NCI-H2107 (cell line): ENCODE results near the gene RCC2.
A peak's percentile ranks its signal among the peaks of the same experiment; 100 is the strongest.
"Not testable (repeated sequence)": the region's sequence is repeated elsewhere in the genome, so short reads cannot be mapped to it uniquely, and the experiment has no call there.

Experiments used
- DNase-seq: peaks from one replicate; lab custom pipeline; 2025; lab: John Stamatoyannopoulos, UW

Gene RCC2

DNA sequence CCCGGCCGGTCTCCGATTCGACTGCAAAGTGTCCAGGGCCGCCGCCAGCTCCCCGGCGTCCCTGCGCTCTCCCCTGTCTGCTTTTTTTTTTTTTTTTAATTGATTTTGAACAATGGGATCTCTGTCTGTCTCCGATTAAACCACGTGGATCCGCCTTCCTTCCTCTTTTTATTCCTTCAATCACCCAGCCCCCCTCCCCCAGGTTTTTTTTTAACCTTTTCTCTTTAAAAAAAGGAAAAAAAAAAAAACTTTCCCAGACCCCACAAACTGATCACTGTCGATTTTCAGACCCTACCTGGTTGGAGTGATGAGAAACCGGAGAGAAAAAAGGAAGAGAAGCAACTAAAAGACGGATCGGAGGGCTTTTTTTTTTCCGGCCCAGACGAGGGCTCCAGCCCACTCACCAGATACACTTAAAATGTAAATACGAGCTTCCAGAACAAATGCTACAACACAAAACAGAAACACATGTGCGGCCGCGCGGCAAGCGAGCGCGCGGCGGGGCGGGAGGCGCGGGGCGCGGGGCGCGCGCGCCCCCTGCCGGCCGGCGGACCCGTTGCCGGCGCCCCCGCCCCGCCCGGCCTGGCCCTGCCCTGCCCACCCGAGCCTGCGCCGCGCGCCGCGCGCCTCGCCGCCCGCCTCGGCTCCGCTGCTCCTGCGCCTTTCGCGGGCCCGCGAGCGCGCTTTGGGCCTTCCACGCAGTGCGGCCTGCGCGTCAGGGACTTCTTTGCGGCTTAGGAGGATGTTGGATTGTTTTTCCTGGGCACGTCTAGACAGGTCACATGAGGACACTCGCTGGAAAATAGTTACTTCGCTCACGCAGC lies at the start of gene RCC2:
RCC2 (minus strand) TSS at position 428 of the 824 bp plus-strand sequence. CDS start 1,163 bp downstream, outside the sequence.
- DNase-seq = peak; percentile 48

DNA sequence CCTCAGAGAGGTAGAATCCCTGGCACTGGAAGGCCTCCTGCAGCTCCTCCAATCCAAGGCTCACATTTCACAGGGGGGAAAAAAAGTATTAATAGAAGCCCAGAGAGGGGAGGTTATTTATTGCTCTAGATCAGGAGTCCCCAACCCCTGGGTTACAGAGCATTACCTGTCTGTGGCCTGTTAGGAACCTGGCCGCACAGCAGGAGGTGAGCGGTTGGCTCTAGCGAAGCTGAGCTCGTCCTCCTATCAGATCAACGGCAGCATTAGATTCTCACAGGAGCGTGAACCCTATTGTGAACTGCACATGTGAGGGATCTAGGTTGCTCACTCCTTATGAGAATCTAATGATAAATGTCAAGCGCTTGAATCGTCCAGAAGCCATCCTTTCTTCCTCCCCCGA lies 46.8 kb upstream of the RCC2 start:
- no peak for DNase-seq

DNA sequence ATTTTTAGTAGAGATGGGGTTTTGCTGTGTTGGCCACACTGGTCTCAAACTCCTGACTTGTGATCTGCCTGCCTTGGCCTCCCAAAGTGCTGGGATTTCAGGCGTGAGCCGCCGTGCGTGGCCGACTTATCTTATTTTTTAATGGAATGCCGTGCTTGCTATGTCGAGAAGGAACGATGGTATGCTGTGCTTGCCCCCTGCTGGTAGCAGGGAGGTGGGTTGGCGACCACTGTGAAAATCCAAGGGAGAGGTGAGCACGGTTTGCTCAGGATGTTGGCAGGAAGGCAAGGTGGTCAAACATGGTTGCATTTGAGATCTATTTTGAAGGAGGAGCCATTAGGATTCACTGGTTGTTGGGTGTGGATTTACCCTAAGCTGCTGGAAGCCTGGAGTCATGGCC lies 45.8 kb upstream of the RCC2 start:
- no peak for DNase-seq

DNA sequence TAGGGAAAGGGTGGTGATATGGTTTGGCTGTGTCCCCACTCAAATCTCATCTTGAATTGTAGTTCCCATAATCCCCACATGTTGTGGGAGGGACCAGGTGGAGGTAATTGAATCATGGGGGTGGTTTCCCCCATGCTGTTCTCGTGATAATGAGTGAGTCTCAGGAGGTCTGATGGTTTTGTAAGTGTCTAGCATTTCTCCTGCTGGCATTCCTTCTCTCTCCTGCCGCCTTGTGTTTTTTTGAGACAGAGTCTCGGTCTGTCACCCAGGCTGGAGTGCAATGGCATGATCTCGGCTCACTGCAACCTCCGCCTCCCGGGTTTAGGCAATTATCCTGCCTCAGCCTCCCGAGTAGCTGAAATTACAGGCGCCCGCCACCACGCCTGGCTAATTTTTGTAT lies 42.5 kb upstream of the RCC2 start:
- DNase-seq = not testable (repeated sequence)

DNA sequence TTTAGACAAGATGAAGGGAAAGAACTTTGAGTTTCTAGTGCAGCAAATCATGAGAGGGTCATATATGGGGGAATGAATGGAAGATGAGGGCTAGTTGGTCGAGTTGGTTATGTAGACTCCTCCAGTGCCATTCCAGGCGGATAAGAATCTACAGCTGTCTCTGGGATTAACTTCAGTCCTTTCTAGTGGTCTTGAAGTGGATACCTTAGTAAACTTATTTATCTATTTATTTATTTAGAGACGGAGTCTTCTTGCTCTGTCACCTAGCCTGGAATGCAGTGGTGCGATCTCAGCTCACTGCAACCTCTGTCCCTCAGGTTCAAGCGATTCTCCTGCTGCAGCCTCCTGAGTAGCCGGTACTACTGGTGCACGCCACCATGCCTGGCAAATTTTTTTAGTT lies 41.4 kb upstream of the RCC2 start:
- DNase-seq = no peak

DNA sequence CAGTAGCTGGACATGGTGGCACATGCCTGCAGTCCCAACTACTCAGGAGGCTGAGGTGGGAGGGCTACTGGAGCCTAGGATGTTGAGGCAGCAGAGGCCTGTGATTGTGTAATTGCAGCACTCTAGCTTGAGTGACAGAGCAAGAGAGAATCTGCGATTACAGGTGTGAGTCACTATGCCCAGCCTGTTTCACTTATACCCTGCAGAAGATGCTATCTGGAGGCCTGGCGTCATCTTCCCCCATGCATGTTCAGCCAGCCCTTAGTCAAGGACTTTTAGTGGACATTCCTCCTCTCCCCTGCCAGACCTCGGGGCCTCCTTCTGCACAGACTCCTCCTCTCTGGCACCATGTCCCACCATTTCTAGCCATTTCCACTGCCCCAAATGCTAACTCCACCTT lies 36.3 kb upstream of the RCC2 start:
- no peak for DNase-seq

DNA sequence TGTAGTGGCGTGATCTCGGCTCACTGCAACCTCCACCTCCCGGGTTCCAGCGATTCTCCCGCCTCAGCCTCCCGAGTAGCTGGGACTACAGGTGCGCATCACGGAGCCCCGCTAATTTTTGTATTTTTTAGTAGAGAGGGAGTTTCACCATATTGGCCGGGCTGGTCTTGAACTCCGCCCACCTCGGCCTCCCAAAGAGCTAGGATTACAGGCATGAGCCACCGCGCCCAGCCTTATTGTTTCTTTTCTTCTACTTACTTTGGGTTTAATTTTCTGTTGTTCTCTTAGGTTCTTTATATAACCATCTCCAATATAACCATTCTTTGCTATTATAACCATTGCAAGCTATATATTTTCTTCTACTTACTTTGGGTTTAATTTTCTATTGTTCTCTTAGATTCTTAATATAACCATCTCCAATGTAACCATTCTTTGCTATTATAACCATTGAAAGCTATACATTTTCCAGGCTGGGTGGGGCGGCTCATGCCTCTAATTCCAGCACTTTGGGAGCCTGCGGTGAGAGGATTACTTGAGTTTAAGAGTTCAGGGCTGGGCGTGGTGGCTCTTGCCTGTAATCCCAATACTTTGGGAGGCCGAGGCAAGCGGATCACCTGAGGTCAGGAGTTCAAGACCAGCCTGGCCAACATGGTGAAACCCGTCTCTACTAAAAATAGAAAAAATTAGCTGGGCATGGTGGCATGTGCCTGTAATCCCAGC lies 35.5 kb upstream of the RCC2 start:
- not testable (repeated sequence) for DNase-seq

DNA sequence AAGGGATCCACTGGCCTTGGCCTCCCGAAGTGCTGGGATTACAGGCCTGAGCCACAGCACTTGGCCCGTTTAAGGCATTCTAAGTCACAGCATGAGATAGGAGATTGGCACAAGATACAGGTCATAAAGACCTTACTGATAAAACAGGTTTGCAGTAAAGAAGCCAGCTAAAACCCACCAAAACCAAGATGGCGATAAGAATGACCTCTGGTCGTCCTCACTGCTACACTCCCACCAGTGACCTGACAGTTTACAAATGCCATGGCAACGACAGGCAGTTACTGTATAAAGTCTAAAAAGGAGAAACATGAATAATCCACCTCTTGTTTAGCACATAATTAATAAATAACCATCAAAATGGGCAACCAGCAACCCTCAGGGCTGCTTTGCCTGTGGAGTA lies 33.3 kb upstream of the RCC2 start:
- no peak for DNase-seq

DNA sequence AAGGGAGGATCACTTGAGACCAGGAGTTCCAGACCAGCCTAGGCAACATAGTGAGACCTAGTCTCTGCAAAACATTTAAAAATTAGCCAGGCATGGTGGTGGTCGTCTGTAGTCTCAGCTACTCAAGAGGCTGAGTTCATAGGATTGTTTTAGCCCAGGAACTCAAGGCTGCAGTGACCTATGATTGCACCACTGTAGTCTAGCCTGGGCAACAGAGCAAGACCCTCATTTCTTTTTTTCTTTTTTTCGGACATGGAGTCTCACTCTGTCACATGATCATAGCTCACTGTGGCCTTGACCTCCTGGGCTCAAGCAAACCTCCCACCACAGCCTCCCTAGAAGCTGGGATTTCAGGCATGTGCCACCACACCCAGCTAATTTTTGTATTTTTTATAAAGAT lies 31.9 kb upstream of the RCC2 start:
- DNase-seq = no peak

DNA sequence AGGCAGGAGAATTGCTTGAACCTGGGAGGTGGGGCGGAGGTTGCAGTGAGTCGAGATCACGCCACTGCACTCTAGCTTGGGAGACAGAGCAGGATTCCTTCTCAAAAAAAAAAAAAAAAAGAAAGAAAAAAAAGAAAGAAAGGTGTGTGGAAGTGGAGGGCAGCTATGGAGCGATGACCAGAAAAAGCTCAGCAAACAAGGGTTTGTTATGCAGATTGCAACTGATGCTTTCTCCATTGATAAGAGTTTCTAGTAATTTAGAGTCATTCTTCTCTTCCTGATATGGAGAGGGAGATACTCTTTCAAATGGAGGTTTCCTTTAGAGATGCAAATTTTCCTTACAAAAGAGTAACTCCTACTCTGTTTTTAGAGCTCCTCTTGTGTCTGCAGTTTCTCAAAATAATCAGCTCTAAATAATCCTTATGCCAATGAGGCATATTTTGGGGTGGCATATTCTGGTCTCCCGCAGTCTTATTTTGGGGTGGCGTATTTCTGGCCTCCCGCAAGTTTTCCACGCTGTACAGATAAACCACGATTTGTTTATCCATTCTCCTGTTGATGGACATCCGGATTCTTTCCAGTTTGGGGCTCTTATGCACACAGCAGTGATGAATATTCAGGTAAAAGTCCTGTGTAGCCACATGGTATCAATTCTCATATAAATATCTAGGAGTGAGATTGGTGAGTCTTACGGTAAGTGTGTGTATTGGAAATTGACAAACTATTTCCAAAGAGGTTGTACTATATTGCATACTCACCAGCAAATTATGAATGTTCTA lies 30.7 kb upstream of the RCC2 start:
- DNase-seq = no peak

DNA sequence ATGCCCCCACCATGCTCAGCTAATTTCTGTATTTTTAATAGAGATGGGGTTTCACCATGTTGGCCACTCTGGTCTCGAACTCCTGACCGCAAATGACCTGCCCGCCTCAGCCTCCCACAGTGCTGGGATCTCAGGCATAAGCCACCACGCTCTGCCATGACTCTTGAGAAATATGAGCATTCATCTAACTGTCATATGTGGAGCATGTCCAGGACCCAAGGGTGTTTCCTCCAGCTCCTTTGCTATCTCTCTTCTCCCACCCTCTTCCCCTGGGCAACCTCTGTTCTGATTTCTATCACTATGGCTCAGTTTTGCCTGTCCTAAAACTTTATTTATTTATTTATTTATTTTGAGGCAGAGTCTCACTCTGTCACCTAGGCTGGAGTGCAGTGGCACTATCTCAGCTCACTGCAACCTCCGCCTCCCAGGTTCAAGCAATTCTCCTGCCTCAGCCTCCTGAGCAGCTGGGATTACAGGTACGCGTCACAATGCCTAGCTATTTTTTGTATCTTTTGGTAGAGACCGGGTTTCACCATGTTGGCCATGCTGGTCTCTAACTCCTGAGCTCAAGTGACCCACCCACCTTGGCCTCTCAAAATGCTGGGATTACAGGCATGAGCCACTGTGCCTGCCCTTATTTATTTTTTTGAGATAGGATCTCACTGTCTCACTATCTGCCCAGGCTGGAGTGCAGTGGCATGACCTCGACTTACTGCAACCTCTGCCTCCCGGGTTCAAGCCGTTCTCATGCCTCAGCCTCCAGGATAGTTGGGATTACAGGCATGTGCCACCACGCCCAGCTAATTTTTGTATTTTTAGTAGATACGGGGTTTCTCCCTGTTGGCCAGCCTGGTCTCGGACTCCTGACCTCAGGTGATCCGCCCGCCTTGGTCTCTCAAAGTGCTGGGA lies 29.1 kb upstream of the RCC2 start:
- DNase-seq = not testable (repeated sequence)

DNA sequence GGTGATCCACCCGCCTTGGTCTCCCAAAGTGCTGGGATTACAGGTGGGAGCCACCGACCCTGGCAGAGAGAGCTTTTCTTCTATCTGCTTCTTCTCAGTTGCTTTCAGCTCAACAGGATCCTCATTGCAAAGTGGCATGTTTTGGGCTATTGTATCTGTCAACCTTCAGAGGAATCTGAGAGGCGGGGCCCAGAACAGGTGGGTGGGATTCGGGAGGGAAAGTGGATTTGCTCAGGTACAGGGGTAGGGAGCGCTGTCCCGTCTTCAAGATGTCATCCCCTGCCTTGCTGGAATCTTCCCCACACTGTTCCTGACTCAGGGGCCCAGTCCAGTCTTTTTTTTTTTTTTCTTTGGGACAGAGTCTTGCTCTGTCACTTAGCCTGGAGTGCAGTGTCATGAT lies 26.9 kb upstream of the RCC2 start:
- no peak for DNase-seq

DNA sequence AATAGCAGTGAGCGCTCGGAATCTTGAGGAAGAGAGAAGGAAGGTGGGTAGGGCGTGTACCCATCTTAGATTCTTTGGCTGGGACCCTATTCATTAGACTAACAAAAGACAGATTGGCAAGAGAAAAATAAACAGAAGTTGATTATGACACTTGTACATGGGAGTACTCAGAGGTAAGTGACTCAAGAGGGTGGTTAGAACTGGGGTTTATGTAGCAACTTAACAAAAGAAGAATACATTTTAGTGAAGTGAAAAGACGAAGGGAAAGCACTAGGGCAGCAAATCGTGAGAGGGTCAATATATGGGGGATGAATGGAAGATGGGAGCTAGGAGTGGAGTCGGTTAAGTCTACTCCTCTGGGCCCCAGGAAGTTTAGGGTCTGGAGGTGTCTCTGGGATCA lies 25.8 kb upstream of the RCC2 start:
- no peak for DNase-seq

DNA sequence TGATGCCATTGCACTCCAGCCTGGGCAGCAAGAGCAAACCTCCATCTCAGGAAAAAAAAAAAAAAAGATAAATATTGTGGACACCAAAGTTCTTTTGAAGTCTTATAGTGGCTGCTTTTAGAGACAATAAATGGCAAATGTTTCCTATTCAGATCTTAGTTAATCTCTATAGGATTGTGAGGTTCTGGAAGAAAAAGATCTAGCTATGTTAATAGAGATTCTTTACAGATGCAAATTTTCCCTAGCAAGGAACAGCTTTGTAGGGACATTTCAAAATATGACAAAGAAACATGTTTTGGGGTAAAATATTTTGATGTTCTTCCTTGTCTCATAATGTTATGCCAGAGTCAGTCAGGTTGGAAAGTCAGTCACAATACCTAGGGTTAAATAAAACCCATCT lies 24.5 kb upstream of the RCC2 start:
- DNase-seq = no peak

DNA sequence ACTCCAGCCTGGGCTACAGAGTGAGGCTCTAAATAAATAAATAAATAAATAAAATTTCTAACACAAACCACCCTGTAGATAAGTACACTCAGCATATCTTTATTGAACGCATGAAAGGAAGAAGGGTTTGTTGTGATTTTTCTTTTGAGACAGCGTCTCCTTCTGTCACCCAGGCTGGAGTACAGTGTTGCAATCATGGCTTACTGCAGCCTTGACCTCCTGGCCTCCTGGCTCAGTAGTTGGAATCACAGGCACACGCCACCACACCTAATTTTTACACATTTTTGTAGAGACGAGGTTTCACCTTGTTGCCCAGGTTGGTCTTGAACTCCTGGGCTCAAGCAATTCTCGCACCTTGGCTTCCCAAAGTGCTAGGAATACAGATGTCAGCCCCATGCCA lies 23.2 kb upstream of the RCC2 start:
- no peak for DNase-seq

DNA sequence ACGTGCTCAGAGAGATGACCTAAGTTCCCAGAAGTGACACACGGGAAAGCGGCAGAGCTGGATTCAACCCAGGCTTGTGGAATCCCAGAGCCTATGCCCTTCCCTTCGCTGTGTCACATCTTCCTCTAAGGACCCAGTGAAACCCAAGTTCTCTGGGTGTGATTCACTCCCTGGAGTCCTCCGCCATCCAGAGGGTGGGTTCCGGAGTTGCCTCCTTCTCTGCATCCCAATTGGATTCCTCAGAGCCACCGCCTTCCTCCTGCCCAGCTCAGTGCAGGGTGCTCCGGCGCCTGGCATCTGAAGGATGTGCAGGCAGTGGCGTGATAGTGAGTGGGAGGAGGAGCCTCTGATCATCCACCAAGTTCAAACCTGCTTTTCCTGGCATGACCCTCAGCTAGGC lies 20.7 kb upstream of the RCC2 start:
- no peak for DNase-seq

DNA sequence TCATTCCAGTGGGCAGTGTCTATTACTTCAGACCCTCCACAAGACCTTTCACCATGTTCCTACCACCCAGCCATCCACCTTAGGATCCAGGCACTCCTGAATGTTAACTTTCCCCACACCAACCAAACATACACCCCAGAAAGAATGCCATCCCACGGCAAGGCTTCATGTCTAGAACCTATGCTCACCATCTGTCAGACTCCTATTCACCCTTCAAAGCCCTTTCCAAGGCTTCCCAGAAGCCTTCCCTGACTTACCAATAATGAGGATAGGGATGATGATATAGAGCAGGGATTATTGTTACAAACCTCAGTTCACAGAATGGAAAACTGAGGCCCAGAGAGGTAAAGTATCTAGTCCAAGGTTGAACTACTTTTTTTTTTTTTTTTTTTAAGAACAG lies 19.3 kb upstream of the RCC2 start:
- no peak for DNase-seq

DNA sequence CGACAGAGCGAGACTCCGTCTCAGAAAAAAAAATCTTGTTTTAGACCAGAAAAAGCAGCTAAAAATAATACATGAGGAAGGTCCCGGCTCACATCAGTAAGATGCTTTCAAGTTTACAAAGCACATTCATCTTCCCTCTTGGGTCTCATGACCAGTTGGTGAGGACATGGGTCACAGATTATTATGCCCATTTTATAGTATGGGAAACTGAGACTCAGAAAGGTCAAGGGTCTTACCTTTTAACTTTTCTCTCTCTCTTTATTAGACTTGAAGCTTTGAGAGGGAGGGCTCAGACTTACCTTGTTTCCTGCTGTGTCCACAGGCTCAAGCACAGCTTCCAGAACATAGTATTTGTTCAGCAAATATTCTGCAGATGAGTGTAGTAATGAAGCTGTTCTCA lies 13.2 kb upstream of the RCC2 start:
- DNase-seq = no peak

DNA sequence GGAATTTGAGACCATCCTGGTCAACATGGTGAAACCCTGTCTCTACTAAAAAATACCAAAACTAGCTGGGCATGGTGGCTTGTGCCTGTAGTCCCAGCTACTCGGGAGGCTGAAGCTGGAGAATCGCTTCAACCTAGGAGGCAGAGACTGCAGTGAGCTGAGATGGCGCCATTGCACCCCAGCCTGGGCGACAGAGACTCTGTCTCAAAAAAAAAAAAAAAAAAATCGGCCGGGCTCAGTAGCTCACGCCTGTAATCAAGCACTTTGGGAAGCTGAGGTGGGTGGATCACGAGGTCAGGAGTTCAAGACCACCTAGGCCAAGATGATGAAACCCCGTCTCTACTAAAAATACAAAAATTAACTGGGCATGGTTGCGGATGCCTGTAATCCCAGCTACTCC lies 12.7 kb upstream of the RCC2 start:
- not testable (repeated sequence) for DNase-seq

DNA sequence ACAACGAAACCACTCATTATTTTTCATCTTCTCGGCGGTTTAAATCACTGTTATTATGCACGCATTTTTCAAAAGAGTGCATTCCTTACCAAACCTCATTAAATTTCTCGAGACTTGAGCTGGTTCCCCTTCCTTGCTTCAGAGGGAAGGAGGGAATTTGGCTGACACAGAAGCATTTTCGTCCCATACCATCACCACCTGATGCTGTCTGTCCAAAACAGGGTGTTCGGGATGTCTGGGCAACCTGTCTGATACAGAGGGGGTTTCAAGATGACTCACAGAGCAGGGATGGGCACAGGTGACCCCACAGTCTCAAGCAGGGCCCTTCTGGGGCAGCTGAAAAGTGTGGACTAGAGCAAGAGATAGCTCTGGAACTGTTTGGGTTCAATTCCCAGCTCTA lies 12.3 kb upstream of the RCC2 start:
- DNase-seq = no peak

DNA sequence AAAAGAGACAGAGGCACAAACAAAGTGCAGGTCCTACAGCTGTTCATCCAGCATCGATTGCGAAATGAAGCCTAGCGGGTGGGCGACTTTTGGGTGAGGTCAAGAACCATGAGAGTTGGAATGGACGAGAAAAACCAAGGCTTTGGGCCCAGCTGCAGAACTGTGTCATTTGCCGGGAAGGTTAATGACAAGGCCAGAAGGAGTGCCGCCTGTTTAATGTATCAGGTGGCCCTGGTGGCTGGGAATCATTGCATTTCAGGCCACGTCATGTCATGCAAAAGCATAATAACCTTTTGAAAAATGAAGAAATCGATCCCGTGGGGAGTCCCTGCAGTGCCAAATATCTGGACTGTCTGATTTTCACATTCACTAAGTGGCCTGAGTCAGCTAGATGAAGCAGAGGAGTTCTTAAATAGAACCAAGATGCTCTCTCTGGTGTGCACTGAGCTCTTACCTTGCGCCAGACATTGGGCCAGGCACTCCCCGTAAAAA lies 8.1 kb upstream of the RCC2 start:
- no peak for DNase-seq

DNA sequence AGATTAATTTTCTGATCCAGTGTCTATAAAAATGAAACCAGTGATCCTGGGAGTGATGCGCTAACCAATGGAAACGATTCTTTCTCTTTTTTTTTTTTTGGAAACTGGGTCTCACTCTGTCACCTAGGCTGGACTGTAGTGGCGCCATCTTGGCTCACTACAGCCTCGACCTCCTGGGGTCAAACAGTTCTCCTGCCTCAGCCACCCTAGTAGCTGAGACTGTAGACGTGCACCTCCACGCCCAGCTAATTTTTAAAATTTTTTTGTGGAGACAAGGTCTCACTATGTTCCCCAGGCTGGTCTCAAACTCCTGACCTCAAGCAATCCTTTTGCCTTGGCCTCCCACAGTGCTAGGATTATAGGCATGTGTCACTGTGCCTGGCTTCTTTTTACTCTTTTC lies 3.4 kb upstream of the RCC2 start:
- no peak for DNase-seq
